GM21360 (cell line): ENCODE data around the gene OR51A7.
"Not testable (repeated sequence)": the region's sequence is repeated elsewhere in the genome, so short reads cannot be mapped to it uniquely, and the experiment has no call there.

Experiments used
- ATAC-seq: cut with Tn5 transposase; IDR thresholded peaks from one replicate; pipeline ENCODE4 v1.9.1; 2021; ENCODE audit warnings: mild to moderate bottlenecking, moderate library complexity; ENCODE audit not compliant: unreplicated experiment

Gene OR51A7

GRCh38 chr11:4955613-4956012 lies 52.0 kb downstream of the OR51A7 start, which contains the start of gene OR51A2:
Gene OR51A2, minus strand, starts transcription at chr11:4955713. Its CDS starts 0 bp downstream, at chr11:4955713.
- not testable (repeated sequence) for ATAC-seq

GRCh38 chr11:4957396-4957795 lies 53.8 kb downstream of the OR51A7 start:
- ATAC-seq: no peak
